ENCODE measurements around the gene B4GALNT4. TPM values are rescaled to one million over a fixed set of nuclear protein-coding genes. Genes with fewer than 3 reads are reported as not detected.

The B4GALNT4 gene
- total RNA-seq, 1 donor, result 2.2 TPM

- Histone ChIP-seq H3K27me3 (ENCODE audit: insufficient read depth, low read length) (peaks cover 15% of the 10 kb centered on the region), H3K4me2 (ENCODE audit: insufficient read depth, low read length) (peak overlapping the region; percentile 61), H4K20me1 (ENCODE audit: insufficient read depth, low read length) (no peaks in the 10 kb centered on the region), H2AFZ (ENCODE audit: low read length) (peak overlapping the region; percentile 29), H3K79me2 (ENCODE audit: insufficient read depth, low read length) (no peaks in the 10 kb centered on the region), H3K4me3 (ENCODE audit: insufficient read depth, low read length) (peak overlapping the region; percentile 60), H3K4me1 (ENCODE audit: insufficient read depth, low read length) (peaks cover 6% of the 10 kb centered on the region), H3K36me3 (ENCODE audit: insufficient read depth, low read length) (no peaks in the 10 kb centered on the region), H3K27ac (ENCODE audit: low read depth, low read length) (no peak overlapping the region), H3K9me3 (ENCODE audit: low read depth, low read length) (no peaks in the 10 kb centered on the region)
- no peak for TF ChIP-seq CTCF (IDR thresholded peaks at IDR 0.05; ENCODE audit: extremely low read depth, low read depth, low read length)
- no peak for DNase-seq (ENCODE audit: insufficient read length, low spot score, missing footprints)
These were observed 46.9 kb downstream of the B4GALNT4 start for GRCh38 chr11:416051-416756.

GRCh38 chr11:416757-417621 lies 47.7 kb downstream of the B4GALNT4 start:
- Histone ChIP-seq H3K9me3 (ENCODE audit: low read depth, low read length) (no peaks in the 10 kb centered on the region), H3K4me2 (ENCODE audit: insufficient read depth, low read length) (peak overlapping the region; percentile 61), H4K20me1 (ENCODE audit: insufficient read depth, low read length) (no peaks in the 10 kb centered on the region), H2AFZ (ENCODE audit: low read length) (peak overlapping the region; percentile 59), H3K4me3 (ENCODE audit: insufficient read depth, low read length) (peak overlapping the region; percentile 60), H3K27me3 (ENCODE audit: insufficient read depth, low read length) (peaks cover 15% of the 10 kb centered on the region), H3K79me2 (ENCODE audit: insufficient read depth, low read length) (no peaks in the 10 kb centered on the region), H3K27ac (ENCODE audit: low read depth, low read length) (no peak overlapping the region), H3K36me3 (ENCODE audit: insufficient read depth, low read length) (no peaks in the 10 kb centered on the region), H3K4me1 (ENCODE audit: insufficient read depth, low read length) (peaks cover 6% of the 10 kb centered on the region)
- TF ChIP-seq CTCF (IDR thresholded peaks at IDR 0.05; ENCODE audit: extremely low read depth, low read depth, low read length), result no peak
- DNase-seq (ENCODE audit: insufficient read length, low spot score, missing footprints), result peak; percentile 97

- Histone ChIP-seq H4K20me1 (ENCODE audit: insufficient read depth, low read length) (no peaks in the 10 kb centered on the region), H3K4me3 (ENCODE audit: insufficient read depth, low read length) (no peak overlapping the region), H3K27me3 (ENCODE audit: insufficient read depth, low read length) (peaks cover 15% of the 10 kb centered on the region), H3K79me2 (ENCODE audit: insufficient read depth, low read length) (no peaks in the 10 kb centered on the region), H3K36me3 (ENCODE audit: insufficient read depth, low read length) (no peaks in the 10 kb centered on the region), H3K4me1 (ENCODE audit: insufficient read depth, low read length) (peaks cover 6% of the 10 kb centered on the region), H3K27ac (ENCODE audit: low read depth, low read length) (no peak overlapping the region), H2AFZ (ENCODE audit: low read length) (no peak overlapping the region), H3K9me3 (ENCODE audit: low read depth, low read length) (no peaks in the 10 kb centered on the region), H3K4me2 (ENCODE audit: insufficient read depth, low read length) (no peak overlapping the region)
- no peak for DNase-seq (ENCODE audit: insufficient read length, low spot score, missing footprints)
- no peak for TF ChIP-seq CTCF (IDR thresholded peaks at IDR 0.05; ENCODE audit: extremely low read depth, low read depth, low read length)
These were observed 48.5 kb downstream of the B4GALNT4 start for GRCh38 chr11:417652-418342.
